HL-60/S4 (cell line): ENCODE measurements around the gene GON4L.
"Not testable (repeated sequence)": the region's sequence is repeated elsewhere in the genome, so short reads cannot be mapped to it uniquely, and the experiment has no call there.

Source experiments
- in situ Hi-C: fragments of 300-500 bp; cut with MboI; formaldehyde crosslinking; loops from 2 replicates; pipeline ENCODE4 v1.14.3; 2022; ENCODE audit warnings: low sequenced_read_pairs

The GON4L gene

GRCh38 chr1:155827450-155827849, 29.6 kb downstream of the GON4L start:
- in situ Hi-C loops: no loop called here

DNA sequence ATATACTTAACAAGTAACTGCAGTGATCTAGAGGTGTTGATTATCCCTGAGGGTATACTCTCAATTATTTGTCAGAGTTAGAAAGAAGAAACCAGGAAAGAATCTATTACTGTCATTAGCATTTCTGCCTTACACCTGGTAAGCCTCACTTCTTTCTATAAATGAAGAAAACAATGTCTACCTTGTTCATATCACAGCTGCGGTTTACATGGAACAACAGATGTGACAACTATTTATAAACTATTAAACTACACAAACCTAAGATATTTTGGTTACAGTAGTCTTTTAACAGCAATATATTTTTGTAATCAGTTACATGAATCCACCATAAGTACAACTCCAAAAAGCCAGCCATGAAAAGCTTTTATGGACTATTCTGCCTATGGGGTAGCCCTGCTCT, 40.7 kb downstream of the GON4L start:
- in situ Hi-C loops: no loop called here

DNA sequence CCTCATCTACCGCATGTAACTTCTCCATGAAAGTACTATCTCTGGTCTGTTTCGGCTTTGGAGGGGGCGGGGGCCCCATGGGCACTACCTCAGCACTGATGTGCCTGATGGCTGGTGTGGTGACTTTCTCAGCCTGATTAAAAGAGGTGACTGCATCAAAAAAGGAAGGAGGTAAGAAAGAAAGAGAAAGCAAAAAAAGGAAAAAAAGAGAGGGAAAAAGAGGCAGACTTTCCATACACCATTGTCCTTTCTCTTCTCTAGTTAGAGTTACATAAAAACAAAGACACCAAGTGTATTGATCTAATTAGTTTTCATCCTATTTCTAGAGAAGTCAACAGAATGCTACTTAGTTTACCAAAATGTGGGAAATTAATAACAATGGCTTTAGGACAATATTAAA, 43.3 kb downstream of the GON4L start:
- in situ Hi-C loops: no loop called here

DNA sequence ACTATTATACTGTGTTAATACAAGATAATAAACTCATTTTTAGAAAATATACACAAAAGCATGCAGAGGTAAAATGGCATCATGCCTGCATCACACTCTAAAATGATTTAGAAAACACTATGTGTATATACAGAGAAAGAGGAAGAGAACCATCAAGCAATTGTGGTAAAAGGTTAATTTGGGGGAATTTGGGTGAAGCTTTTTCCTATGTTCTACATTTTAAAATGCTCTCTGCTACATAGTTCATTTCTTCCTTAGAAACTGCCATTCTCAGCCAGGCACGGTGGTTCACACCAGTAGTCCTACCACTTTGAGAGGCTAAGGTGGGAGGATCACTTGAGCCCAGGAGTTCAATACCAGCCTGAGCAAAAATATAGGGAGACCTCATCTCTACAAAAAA, 44.1 kb downstream of the GON4L start:
- in situ Hi-C loops: no loop called here

DNA sequence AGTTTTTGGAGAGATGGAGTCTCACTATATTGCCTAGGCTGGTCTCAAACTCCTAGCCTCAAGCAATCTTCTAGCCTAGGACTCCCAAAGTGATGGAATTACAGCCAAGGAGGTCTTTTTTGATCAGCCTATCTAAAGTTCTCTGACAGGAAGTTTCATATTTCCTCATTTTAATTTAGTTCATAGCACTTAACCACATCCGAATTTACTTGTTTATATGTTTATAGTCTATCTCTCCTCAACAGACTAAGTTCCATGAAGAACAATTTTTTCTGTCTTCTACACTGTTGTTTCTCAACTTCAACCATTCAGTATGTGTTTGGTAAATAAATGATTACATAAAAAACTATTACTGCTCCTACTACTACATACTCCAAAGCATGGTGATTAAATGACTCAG, 47.9 kb downstream of the GON4L start:
- in situ Hi-C loops: no loop called here

GRCh38 chr1:155801149-155801548, 55.9 kb downstream of the GON4L start:
- in situ Hi-C loops: no loop called here

- in situ Hi-C loops: not testable (repeated sequence)
These were observed 61.4 kb downstream of the GON4L start for GRCh38 chr1:155795618-155796017.

DNA sequence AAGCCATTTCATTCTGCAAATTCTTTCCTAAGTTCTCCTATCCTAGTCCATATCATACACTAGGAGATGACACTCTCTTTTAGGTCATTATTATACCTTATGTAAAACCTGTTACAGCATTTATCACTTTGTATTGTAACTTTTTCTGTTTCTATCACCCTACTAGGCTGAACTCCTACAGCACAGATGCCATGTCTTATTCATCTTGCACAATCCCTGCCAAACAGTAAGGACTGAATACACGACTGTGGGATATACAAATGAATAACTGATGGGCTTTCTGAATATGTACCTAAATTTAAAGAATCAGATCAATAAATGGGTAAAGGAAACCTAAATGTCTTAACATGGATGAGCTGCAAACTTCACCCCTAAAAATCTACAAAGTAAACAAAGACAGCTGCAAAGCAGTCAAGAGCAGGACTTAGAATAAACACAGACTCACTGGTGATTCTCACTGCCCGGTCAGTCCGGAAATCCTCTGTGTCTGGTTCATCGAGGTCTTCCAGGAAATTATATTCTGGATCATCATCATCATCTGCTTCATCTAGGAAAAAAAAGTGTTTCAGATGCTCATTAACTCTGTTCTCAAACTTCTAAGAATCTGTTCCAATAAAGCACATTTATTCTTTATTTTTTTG, 62.3 kb downstream of the GON4L start:
- in situ Hi-C loops: no loop called here

GRCh38 chr1:155793213-155793612, 63.8 kb downstream of the GON4L start:
- in situ Hi-C loops: no loop called here

- in situ Hi-C loops: no loop called here
These were observed 79.4 kb downstream of the GON4L start for GRCh38 chr1:155777582-155777981.

DNA sequence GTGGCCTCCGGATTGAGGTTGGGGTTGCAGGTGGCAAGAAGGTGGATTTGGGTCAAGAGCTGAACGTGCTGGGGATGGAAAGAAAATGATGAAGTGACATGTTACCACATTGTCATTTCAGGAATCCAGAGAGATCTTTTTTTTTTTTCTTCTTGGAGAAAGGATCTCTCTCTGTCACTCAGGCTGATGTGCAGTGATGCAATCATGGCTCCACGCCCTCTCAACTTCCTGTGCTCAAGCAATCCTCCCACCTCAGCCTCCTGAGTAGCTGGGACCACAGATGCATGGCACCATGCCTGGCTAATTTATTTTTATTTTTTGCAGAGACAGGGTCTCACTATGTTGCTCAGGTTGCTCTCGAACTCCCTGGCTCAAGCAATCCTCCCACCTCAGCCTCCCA, 80.6 kb downstream of the GON4L start:
- in situ Hi-C loops: no loop called here

DNA sequence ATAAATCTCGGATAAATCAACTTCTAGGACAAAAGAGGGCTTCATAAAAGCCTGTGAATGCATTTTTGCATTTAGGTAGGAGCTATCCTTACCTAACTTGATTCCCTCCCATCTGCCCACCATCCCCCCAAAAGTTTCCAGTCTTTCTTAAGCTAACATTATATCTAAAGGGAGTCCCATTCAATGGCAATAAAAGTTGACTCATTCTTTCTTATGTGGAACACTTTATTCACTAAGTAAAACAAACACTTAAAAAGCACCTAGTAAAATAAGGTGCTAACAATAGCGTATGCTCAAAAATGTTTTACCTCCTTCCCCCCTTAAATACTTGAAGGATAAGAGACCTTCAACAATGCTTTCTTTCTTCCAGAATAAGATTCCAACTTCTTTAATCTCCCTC, 83.8 kb downstream of the GON4L start:
- in situ Hi-C loops: no loop called here

DNA sequence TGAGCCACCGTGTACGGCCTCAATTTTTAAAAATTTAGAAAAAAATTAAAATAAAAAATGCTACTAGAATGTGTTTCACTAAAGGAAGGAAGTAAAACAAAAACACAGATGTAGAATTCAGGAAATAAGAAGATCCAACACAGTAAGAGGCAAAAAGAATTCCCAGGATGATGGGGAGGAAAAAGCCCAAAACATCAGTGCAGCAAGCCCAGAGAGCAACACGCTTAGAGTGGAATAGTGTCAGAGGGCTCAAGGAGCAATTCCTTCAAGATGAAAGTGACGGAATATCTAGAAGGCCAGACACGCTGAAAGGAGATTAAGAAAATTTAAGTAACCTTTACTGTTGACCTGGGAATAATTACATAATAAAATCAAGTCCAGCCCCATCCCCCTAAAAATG, 87.8 kb downstream of the GON4L start:
- in situ Hi-C loops: no loop called here

DNA sequence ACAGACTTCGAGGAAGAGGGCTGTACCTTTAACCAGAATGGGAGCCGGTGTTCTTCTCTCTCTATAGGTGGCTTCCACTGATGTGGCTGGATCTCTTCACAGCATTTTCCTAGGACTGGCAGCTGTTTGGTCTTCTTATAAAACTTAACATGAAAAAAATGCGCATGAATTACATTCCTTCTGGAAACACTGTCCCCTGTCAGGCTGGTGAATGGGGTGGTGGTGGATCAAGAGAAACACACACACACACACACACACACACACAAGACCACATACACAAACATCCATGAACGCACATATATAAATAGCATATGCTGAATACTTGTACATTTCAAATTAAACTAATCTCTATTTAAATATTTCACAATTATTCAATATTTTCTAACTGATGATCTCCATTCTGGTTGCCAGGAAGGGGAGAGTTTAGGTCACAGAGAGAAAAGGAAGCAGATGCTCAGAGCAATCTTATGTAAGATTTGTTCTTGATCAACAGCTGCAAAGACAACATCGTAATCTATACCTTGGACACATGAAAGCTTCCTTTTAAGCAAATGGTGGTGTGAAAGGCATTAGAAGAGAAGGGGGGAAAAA, 89.5 kb downstream of the GON4L start:
- in situ Hi-C loops: not testable (repeated sequence)

DNA sequence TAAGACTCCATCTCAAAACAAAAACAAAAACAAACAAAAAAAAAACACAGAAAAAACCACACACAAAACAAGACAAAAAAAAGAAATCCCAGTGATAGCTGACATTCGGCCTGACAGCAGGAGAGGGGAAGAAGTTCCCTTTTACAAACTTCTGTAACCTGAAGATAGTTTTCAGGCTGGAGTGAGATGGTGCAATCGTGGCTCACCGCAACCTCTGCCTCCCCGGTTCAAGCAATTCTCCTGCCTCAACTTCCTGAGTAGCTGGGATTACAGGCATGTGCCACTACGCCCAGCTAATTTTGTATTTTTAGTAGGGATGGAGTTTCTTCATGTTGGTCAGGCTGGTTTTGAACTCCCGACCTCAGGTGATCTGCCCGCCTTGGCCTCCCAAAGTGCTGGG, 93.0 kb downstream of the GON4L start:
- in situ Hi-C loops: not testable (repeated sequence)

GRCh38 chr1:155763090-155763815, 93.8 kb downstream of the GON4L start:
- in situ Hi-C loops: not testable (repeated sequence)

GRCh38 chr1:155761736-155762405, 95.1 kb downstream of the GON4L start:
- in situ Hi-C loops: no loop called here

GRCh38 chr1:155760751-155761475, 96.1 kb downstream of the GON4L start:
- in situ Hi-C loops: no loop called here

DNA sequence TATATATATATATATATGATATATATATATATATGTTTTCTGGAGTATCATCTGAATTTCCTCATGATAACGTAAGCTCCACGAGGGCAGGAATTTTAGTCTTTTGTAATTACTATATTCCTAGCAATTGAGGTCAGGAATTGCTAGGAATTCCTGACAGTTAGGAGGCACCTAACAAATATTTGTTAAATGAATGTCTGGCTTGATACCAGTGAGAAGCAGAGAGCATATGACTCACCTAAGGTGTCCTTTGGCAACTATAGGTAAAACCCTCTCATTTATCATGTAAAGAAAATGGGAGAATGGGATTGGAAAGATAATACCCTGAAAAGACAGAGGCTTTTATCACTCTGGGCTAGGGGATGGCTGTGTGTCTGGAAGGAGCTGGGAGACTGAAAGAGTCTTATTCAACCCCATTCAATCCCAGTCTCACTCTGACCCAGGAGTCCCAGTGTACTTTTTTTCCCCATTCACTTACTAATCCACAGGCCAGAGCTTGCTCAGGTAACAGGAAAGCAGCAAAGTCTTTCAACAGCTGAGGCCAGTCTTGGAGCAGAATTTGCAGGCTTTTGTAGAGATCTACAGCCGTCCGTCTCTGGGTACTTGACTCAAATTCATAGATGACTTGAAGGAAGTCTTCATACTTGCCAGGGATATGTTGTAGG, 96.9 kb downstream of the GON4L start:
- in situ Hi-C loops: no loop called here

GRCh38 chr1:155759017-155759416, 98.0 kb downstream of the GON4L start:
- in situ Hi-C loops: not testable (repeated sequence)

DNA sequence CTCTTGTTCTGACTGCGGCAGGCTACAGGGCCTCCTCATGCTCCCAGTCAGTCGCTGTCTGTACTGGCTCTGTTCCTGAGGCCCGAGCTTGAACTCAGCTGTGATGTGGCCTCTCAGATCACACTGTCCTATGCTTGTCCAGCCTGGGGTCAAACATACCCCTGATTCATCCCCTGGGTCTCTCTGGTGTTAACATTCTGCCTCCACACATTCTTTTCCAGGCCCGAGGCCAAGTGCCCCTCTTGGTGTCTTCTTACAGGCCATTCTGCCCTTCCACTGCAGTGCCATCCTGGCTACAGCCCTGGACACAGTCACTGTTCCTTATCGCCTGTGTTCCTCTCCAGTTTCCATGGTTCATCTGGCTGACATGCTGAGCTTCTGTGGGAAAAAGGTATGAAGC, 108.9 kb downstream of the GON4L start:
- in situ Hi-C loops: not testable (repeated sequence)
